ENCODE results near the gene ANKRD13D.

ANKRD13D gene

GRCh38 chr11:67262731-67263675, 26.1 kb upstream of the ANKRD13D start:
- peak; percentile 89 for DNase-seq

DNA sequence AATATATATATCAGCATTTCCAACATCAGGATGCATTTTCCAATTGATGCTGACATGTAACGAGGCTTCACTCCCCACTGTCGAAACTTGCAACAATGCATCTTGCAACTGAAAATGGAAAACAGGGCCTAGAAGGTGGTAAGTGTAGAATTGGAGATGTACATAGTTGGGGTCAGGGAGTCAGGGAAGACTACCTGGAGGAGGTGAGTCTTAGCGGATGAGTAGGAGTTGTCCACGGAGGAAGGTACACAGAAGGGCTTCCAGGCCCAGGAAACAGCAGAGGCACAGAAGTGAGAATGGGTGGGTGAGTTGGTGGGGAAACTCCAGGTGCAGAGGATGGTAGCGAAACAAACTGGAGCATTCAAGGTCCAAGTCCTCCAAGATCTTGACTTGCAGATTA, 24.8 kb upstream of the ANKRD13D start:
- no peak for DNase-seq

DNA sequence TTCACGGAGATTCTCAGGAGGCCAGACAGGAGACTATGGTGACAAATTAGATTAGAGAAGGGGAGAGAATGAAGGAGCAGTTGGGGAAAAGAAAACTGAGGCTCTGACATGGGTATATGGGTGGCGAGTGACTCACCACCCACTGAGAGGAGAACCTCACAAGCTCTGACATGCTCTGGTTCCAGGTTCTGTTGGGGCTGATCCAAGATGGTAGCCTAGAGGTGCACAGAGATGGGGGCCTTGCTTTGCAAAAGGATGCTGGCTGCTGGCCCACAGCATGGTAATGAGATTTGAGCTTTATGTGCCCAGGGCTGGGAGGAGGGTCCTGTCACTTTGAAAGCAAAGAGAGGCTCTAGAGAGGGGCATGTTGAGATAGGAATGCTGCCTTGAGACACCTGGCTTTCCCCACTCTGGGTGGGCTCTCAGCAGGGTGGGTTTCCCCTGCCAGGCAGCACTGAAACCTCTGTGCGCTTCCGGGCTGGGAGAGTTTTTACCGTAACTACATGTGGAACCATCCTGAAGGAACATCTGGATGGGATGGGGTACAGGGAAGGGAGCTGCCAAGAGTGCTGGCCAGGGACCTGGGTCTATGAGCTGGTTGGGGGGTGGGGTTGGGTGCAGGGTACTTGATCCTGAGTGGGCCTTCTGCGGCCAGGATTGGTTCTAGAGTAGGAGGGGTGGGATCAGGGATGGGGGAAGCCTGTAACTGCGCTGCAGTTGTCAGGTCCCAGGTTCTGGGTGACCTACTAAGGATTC, 24.0 kb upstream of the ANKRD13D start:
- no peak for DNase-seq

- DNase-seq, result peak; percentile 58
Observed at GRCh38 chr11:67265633-67266448, 23.3 kb upstream of the ANKRD13D start.

DNA sequence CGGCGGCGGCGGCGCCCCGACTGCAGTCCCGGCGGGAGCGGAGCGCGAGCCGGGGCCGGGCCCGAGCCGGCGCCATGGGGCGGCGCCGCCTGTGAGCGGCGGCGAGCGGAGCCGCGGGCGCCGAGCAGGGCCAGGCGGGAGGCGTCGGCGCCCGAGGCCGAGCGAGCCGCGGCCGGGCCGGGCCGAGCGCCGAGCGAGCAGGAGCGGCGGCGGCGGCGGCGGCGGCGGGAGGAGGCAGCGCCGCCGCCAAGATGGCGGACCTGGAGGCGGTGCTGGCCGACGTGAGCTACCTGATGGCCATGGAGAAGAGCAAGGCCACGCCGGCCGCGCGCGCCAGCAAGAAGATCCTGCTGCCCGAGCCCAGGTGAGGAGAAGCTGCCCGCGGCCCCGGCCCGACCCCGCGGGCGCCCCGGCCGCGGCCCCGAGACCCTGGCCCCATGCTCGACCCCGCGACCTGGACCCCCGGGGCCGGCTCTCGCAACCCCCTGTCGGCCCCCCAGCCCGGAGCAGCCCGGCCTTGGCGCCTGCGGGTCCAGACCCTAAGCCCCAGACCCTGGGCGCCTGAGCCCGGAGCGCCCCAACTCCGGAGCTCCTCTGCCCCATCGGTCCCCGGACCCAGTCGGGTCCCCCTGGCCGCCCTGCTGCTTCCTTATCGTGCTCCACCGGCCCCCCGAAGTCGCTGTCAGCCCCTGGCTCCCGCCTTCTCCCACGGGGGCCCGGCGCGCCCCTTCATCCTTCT, 22.5 kb upstream of the ANKRD13D start, which contains the start of gene GRK2:
Gene GRK2 (plus strand): TSS at position 25 of the 739 bp plus-strand sequence. CDS start 227 bp downstream, at position 252.
- DNase-seq, result peak; percentile 58

DNA sequence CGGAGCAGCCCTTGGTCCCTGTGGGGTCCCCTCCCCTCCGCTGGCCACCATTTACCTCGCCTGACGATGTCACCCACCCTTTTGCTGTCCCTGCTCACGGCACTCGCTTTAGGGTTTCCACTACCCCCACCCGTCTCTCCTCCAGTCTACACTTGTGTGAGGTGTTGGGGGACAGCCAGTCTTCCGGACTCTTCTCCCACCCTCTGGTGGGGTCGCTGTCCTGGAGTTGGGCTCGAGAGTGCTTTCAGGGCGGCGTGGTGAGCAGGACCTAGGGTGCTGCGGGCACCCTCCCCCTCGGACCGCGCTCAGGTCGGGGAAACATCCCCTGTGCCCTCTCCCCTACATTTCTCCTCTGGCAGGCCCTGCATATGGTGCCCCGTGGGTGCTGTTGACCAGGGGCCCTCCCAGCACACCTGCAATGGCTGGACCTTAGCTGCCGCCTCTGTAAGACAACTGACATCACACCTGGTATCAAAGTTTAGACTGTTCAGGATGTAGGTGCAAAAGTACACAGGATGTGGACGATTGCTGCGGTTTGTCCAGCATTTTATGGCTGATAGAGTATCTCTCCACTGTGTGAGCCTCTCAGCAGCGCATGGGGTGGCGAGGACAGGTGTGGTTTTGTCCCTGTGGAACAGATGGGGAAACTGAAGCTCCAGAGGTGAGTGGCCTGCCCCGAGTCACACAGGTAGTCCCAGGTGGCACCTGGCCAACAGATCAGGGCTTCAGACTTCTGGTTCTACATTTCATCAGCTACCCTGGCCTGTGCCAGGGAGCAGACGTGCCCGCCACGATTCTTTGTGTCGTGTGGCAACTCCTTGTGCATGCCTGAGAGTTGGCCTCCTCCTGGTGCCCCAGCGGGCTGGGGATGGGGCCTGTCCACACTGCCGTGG, 21.7 kb upstream of the ANKRD13D start:
- DNase-seq, result peak; percentile 51

DNA sequence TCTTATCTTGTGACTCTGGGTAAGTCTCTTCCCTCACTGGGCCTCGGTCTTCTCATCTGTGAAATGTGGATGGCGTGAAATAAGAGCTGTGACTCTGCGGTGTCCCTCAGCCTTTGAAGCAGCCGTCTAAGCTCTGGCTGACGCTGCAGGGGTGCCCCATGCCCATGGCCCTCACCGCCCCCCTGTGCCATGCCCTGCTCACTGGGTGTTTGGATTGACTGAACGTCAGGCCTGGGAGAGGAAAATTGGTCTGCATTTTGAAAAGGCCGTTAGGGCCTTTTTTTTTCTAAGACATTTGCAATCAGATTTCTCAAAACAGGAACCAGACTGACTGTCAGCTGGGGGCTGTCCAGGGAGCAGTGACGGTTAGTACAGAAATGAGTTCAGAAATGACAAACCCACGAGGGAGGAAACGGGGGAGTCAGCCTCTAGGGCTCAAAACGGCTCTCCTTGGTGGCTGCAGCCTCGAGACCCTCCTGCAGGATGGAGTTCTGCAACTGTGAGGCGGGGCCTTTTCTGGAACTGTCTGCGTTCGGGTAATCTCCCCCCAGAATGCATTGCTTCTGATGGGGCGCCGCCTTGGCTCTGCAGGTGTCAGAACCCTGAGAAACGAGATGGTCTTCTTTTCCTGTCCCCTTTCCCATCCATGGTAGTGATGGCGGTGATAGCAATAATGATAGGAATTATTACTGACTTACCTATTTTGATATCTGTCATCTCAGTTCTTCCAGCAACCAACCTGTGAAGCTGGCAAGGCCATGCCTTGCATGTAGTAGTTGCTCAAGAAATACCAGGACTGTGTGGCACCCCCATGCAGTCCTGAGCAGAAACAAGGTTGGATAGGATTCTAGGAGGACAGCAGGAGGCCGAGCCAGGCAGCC, 20.8 kb upstream of the ANKRD13D start:
- DNase-seq, result peak; percentile 58

- no peak for DNase-seq
Observed at GRCh38 chr11:67268962-67269268, 20.2 kb upstream of the ANKRD13D start.

GRCh38 chr11:67269401-67270255, 19.5 kb upstream of the ANKRD13D start:
- peak; percentile 77 for DNase-seq

GRCh38 chr11:67270256-67271204, 18.6 kb upstream of the ANKRD13D start:
- no peak for DNase-seq

DNA sequence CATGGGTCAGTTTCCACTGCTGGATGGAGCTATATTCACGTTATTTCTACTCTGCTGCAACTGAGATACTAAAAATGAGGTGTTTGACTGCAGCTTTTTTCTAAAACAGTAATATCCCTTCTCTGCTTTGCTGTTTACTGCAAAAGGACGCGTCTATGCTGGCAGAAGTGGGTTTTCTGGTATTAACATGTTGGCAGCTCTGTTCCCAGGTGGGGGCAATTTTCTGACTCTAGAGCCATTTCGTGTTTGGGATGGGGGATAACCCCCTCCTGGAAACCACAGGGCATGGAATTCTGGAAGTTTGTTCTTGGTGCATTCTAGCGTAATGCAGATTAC, 17.9 kb upstream of the ANKRD13D start:
- no peak for DNase-seq

GRCh38 chr11:67271541-67272284, 17.4 kb upstream of the ANKRD13D start:
- DNase-seq, result peak; percentile 43

GRCh38 chr11:67272327-67273259, 16.5 kb upstream of the ANKRD13D start:
- DNase-seq, result no peak

GRCh38 chr11:67273260-67273990, 15.7 kb upstream of the ANKRD13D start:
- no peak for DNase-seq

Measured in hematopoietic multipotent progenitor cell treated with erythropoietin and hydrocortisone succinate and interleukin-3 and kit ligand, for 8 days (in vitro differentiated cells).